Osteocyte (in vitro differentiated cells): Measurements from ENCODE around the gene KMT2B. TPM values are rescaled to one million over a fixed set of nuclear protein-coding genes. Genes with fewer than 3 reads are reported as not detected.

Experiments used
- DNase-seq: peaks from one replicate; pipeline ENCODE4 v3.0.0; 2021; ENCODE audit warnings: mixed read lengths; ENCODE audit not compliant: unreplicated experiment; ENCODE audit errors: extremely low spot score
- H3K27ac Mint-ChIP-seq: one replicate; pipeline ENCODE4 v1.8.0; 2021; ENCODE audit warnings: mild to moderate bottlenecking, mixed read lengths; ENCODE audit not compliant: unreplicated experiment
- H3K27me3 Mint-ChIP-seq: one replicate; pipeline ENCODE4 v1.8.0; 2021; ENCODE audit warnings: mixed read lengths; ENCODE audit not compliant: unreplicated experiment
- H3K36me3 Mint-ChIP-seq: one replicate; pipeline ENCODE4 v1.8.0; 2021; ENCODE audit warnings: mixed read lengths; ENCODE audit not compliant: unreplicated experiment
- H3K4me1 Mint-ChIP-seq: one replicate; pipeline ENCODE4 v1.8.0; 2021; ENCODE audit warnings: mixed read lengths; ENCODE audit not compliant: unreplicated experiment
- H3K4me3 Mint-ChIP-seq: one replicate; pipeline ENCODE4 v1.8.0; 2021; ENCODE audit warnings: mild to moderate bottlenecking, moderate library complexity, mixed read lengths; ENCODE audit not compliant: unreplicated experiment
- H3K9me3 Mint-ChIP-seq: one replicate; pipeline ENCODE4 v1.8.0; 2021; ENCODE audit warnings: mixed read lengths; ENCODE audit not compliant: unreplicated experiment
- total RNA-seq: library from RNA; stranded (reverse); gene quantifications from 2 replicates; pipeline ENCODE4 v1.2.1, GENCODE V29; 2021
- TF ChIP-seq, protein P1 (sequence below): fragments of 200-600 bp; sonication (generic); IDR thresholded peaks from 2 replicates; pipeline ENCODE4 v1.5.0; 2021; ENCODE audit warnings: antibody characterized with exemption, mild to moderate bottlenecking, moderate library complexity

Gene KMT2B
- total RNA-seq, 1 donor from 2014 or later = 45.1 TPM

GRCh38 chr19:35748106-35749020 lies 30.6 kb downstream of the KMT2B start, which contains the start of gene LIN37:
TSS of gene LIN37 (plus strand) at chr19:35748576. CDS start at chr19:35748725, 149 bp downstream.
- Mint-ChIP-seq H3K4me1 (peaks cover 43% of the 10 kb centered on the region), H3K27me3 (no peaks in the 10 kb centered on the region), H3K36me3 (no peaks in the 10 kb centered on the region), H3K27ac (peak within 1 kb of the TSS; percentile 100), H3K4me3 (peak within 1 kb of the TSS; percentile 96), H3K9me3 (no peaks in the 10 kb centered on the region)
- TF ChIP-seq, protein P1, sequence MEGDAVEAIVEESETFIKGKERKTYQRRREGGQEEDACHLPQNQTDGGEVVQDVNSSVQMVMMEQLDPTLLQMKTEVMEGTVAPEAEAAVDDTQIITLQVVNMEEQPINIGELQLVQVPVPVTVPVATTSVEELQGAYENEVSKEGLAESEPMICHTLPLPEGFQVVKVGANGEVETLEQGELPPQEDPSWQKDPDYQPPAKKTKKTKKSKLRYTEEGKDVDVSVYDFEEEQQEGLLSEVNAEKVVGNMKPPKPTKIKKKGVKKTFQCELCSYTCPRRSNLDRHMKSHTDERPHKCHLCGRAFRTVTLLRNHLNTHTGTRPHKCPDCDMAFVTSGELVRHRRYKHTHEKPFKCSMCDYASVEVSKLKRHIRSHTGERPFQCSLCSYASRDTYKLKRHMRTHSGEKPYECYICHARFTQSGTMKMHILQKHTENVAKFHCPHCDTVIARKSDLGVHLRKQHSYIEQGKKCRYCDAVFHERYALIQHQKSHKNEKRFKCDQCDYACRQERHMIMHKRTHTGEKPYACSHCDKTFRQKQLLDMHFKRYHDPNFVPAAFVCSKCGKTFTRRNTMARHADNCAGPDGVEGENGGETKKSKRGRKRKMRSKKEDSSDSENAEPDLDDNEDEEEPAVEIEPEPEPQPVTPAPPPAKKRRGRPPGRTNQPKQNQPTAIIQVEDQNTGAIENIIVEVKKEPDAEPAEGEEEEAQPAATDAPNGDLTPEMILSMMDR = no peak
- DNase-seq = peak; percentile 99

DNA sequence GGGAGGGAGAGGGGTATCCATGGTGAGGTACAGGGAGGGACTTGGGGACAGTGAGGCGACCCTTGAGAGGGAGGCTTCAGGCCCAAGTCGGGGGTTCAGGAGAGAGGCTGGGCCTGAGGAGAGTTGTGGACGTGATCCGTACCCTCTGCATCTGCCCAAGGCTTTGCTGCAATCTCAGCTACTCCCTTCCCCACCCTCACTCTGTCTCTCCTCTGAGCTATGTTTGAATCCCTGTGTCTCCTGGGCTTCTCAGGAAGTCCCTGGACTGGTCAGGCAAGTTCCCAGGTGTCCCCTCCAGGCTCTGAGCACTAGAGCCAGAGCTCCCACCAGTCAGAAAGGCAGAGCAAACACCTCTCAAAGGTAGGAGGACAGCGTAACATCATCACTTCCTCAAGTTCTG lies 32.4 kb downstream of the KMT2B start:
- TF ChIP-seq, protein P1 = no peak
- Mint-ChIP-seq H3K27ac (peak overlapping the region; percentile 52), H3K4me3 (peak overlapping the region; percentile 42), H3K36me3 (peaks cover 7% of the 10 kb centered on the region), H3K27me3 (no peaks in the 10 kb centered on the region), H3K9me3 (no peaks in the 10 kb centered on the region), H3K4me1 (peaks cover 39% of the 10 kb centered on the region)
- no peak for DNase-seq

DNA sequence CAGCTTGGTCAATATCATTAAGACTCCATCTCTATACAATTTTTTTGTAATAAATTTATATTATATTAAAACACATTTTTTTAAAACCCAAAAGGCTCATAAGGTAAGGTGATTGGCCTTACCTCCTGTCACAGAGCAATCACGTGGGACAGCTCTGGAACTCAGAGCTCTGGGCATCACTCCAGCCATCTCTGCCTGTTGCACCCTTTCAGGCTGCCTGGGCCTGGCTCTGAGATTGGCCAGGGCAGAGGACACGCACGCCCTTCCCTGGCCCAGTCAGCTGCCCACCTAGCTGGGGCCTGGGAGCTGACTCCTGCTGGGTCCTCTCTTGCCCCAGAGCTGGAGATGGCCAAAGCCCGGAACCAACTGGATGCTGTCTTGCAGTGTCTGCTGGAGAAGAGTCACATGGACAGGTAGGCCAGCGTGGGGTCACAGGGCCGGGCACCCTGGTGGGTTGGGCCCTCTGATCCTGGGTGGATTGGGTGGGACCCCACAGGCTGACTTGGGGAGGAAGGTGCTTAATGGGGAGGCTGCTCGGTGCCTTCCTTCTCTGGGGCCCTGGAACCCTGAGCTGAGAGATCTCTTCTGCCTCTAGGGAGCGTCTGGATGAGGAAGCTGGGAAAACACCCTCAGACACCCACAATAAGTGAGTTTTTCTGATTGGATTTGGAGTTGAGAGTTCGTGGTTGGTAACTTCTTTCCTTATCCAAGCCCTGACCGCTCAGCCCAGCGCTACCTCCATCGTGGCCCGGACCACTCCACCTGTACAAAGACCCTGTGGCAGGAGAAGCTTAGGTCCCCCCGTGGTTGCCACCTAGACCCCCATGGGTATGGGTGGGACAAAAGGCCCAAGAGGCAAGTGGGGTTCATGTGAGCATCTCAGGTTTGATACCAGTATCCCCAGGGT lies 34.3 kb downstream of the KMT2B start:
- peaks cover 7% of the 10 kb centered on the region for H3K36me3 Mint-ChIP-seq
- no peak overlapping the region for H3K4me3 Mint-ChIP-seq
- TF ChIP-seq, protein P1 = no peak
- H3K27me3 Mint-ChIP-seq = no peaks in the 10 kb centered on the region
- H3K4me1 Mint-ChIP-seq = peaks cover 34% of the 10 kb centered on the region
- no peak for DNase-seq
- H3K27ac Mint-ChIP-seq = no peak overlapping the region
- H3K9me3 Mint-ChIP-seq = no peaks in the 10 kb centered on the region

GRCh38 chr19:35752746-35753350 lies 35.0 kb downstream of the KMT2B start:
- Mint-ChIP-seq H3K27ac (no peak overlapping the region), H3K4me1 (peaks cover 35% of the 10 kb centered on the region), H3K36me3 (peaks cover 7% of the 10 kb centered on the region), H3K4me3 (no peak overlapping the region), H3K9me3 (no peaks in the 10 kb centered on the region), H3K27me3 (no peaks in the 10 kb centered on the region)
- TF ChIP-seq, protein P1 = no peak
- no peak for DNase-seq
